GM19463 (cell line): ENCODE measurements around the gene EPHB4.
"Not testable (repeated sequence)": the region's sequence is repeated elsewhere in the genome, so short reads cannot be mapped to it uniquely, and the experiment has no call there.

ENCODE experiments used
- ATAC-seq: cut with Tn5 transposase; IDR thresholded peaks from one replicate; pipeline ENCODE4 v1.9.1; 2021; ENCODE audit warnings: mild to moderate bottlenecking, moderate library complexity; ENCODE audit not compliant: unreplicated experiment

The EPHB4 gene

DNA sequence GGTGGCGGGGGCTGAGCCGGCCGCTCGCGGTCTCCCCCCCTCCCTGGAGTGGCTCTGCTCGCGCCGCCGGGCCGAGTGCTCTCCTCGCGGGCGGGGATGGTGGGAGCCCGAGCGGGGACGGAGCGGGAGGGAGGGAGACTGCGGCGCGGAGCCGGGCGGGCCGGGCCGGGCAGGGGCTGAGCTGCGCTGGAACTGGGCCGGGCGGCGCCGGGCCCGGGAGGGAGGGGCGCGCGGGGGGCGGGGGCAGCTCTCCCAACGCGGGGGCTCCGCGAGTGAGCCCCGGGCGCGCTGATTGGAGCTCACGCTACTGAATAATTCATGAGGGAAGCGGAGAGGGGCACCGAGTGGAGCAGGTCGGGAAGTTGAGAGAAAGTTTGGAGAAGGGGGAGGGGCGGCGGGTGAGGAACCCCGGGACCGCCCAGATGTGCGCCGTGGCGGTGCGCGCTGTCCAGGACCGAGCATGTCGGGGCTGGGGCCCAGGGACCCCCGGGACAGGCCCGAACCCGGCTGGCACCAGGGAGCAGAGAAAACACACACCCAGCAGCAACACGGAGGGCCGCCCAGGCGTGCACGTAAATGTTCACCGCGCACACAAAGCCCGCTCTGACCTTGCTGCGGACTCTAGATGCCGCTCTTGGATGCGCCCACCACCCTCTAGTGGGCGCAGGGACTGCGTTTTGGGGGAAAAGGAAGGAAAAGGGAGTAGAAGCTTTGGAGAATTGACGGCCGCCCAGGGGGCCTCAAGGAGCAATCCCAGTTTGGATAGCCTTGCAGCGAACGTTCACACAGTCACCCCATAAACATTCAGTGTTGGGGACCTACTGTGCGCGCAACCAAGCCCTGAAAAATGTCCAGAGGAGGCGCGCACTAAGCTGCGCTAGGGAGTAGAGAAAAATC, at the start of gene EPHB4:
TSS of gene EPHB4 (minus strand) at position 194 of the 897 bp plus-strand sequence. CDS start 493 bp downstream, outside the sequence.
- no peak for ATAC-seq

DNA sequence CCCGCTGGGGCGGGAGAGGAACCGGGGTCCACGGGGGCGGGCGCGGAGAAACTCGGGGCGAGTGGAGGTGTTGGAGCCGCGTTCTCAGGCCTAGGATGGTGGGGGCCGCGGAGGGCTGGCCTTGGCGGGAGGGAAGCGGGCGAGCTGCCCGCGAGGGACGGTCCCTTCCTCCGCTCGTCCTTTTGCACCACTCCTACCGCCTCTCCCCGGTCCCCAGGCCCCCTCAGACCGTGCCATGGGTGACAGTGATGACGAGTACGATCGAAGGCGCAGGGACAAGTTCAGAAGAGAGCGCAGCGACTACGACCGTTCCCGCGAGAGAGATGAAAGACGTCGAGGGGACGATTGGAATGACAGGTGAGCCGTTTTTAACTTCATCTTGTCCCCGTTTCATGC, 48.0 kb upstream of the EPHB4 start:
- no peak for ATAC-seq

DNA sequence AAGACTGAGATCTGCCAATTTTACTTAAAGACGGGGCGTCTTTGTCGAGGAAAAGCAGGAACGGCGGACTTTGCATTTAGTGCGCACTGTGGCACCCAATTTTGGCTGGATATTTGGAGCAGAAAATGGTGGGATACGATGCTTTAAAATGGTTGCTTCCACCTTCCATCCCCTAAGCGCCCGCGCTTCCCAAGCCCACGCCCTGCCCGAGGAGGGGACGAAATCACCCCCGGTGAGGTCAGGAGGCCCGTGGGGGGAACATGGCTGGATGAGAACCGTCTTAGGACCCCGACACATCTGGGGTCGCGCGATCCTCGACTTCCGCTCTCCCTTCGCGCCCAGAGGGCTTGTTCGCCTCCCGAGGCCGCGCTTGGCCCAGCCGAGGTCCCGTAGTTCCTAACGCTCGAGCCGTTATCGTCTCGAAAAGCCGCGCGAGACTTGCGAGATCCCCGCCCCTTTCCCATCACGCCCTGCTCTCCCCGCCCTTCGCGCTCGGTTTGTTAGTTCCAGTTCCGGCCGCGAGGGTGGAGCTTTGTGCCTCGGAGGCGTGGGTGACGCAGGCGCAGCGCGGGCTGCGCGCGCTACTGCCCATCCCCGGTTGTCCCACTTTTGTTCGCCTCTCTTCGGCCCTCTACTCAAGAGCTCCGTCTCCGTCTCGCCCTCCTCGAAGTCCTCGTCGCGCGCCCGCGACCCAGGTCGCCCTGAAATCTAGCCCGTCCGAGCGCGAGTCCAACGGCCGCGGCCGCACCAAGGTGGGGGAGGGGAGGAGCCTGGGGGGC, 47.4 kb upstream of the EPHB4 start, which contains the start of gene SRRT:
TSS of gene SRRT (plus strand) at position 527 of the 779 bp plus-strand sequence. CDS start 488 bp downstream, outside the sequence.
- peak; percentile 94 for ATAC-seq

DNA sequence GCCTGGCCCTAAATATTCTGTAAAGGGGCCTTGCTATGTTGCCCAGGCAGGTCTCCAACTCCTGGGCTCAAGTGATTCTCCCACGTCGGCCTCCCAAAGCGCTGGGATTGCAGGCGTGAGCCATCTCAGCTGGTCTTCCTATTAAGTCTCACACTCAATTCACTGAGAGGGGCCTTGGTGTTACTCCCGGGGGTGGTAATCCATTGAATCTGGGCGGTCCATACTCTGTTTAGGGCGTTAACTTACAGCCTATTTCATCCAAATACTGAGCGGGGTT, 46.9 kb upstream of the EPHB4 start:
- no peak for ATAC-seq

DNA sequence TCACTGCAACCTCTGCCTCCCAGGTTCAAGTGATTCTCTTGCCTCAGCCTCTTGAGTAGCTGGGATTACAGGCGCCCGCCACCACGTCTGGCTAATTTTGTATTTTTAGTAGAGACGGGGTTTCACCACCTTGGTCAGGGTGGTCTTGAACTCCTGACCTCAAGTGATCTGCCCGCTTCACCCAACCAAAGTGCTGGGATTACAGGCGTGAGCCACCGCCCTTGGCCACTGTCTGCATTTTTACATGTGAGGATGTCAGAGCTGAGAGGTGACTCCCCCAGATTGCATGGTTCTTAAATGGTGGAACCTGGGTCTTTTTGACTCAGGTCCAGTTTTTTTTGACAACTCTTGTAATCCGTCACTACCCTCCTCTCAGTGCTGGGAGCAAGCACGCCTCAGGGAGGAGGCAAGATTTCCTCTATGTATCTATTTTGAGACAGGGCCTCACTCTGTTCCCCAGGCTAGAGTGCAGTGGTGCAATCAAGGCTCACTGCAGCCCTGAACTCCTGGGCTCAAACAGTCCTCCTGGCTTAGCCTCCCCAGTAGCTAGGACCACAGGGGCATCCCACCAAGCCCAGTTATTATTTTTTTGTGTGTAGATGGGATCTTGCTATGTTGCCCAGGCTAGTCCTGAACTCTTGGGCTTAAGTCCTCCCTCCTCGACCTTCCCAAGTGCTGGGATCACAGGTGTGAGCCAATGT, 46.4 kb upstream of the EPHB4 start:
- ATAC-seq, result no peak

DNA sequence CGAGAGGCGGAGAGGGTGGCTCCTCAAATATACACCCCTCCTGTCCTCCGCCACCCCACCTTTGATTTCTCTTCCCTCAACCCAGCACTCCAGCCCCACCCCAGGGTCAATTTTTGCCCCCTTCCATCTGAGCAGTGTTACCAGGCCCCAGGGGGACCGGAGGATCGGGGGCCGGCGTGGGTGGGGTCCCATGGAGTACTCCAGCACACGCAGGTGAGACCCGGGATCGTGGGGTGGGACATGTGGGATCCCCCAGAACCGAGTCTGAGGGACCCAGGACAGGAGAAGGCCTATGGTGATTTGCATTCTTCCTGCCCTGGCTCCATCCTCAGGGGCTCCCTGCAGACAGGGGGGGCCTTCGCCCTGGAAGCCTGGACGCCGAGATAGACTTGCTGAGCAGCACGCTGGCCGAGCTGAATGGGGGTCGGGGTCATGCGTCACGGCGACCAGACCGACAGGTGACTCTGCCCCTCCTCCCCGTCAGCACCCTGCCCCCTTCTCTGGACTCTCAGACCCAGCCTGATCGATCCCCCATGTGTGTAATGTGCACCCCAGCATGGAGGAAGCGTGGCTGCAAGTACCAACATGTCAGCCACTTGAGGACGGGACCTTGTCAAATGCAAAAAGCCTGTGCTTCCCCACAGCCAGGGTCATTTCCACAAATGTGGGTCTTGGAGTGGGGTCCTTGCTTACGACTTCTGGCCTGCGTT, 40.6 kb upstream of the EPHB4 start:
- no peak for ATAC-seq

DNA sequence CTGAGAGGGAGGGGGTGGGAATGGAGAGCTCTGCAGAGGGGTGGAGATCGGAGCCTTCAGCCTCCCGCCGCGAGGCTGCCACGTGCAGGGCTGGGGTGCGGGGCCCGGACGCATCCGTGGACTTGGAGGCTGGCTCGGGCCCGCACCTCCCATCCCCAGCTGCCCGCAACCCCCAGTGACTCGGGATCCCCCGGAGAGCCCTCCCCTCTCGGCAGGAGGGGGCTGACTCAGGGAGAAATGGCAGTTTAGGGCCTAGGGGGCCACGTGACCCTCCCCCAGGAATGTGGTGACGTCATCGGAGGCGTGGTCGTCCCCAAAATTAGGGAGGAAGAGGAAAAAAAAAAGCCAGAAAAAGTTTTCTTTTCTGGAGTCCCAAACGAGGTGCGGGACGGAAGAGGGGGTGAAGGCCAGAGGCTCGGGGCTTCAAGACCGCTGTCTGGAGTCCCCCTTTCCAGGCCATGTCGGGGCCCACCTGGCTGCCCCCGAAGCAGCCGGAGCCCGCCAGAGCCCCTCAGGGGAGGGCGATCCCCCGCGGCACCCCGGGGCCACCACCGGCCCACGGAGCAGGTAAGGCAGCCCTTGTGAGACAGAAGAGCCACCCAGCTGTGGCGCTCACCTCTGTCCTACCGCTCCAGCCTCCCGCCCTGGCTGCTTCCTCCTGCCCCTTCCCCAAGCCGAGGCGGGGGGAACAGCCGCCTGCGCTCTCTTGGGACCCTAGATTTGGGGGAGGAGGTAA, 39.9 kb upstream of the EPHB4 start, which contains the start of gene TRIP6:
TSS of gene TRIP6 (plus strand) at position 348 of the 736 bp plus-strand sequence. CDS start at position 459, 111 bp downstream.
- ATAC-seq, result peak; percentile 51

DNA sequence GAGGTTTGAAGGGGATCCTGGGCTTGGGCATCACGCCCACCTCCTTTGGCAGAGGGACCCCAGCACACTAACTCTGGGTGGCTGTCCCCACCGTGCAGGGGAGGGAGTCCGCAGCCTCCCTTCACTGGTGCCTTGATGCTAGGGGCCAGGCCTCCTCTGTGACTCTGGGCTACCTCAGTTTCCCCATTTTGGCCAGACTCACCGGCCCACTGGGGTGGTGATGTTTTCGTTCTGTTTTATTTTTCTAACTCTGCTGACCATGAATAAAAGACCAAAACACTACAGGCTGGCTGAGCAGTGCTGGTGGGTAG, 39.4 kb upstream of the EPHB4 start:
- no peak for ATAC-seq

DNA sequence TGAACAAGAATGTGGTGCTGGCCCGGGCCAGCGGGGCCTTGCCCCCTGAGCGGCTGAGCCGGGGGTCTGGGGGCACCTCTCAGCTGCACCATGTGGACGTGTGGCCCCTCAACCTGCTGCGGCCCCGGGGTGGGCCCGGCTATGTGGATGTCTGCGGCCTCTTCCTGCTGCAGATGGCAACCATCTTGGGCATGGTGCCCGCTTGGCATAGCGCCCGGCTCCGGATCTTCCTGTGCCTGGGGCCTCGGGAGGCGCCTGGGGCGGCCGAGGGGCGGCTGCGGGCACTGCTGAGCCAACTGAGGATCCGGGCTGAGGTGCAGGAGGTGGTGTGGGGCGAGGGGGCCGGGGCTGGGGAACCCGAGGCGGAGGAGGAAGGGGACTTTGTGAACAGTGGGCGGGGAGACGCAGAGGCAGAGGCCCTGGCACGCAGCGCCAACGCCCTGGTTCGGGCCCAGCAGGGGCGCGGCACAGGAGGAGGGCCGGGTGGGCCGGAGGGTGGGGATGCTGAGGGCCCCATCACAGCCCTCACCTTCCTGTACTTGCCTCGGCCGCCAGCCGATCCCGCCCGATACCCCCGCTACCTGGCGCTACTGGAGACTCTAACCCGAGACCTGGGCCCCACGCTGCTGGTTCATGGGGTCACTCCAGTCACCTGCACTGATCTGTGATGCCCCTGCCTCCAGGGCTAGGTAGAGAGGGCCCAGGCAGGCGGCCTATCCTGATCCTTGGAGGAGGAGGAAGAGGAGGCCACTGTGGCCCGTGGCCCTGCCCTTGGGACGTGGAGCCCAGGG, 38.8 kb upstream of the EPHB4 start:
- no peak for ATAC-seq

DNA sequence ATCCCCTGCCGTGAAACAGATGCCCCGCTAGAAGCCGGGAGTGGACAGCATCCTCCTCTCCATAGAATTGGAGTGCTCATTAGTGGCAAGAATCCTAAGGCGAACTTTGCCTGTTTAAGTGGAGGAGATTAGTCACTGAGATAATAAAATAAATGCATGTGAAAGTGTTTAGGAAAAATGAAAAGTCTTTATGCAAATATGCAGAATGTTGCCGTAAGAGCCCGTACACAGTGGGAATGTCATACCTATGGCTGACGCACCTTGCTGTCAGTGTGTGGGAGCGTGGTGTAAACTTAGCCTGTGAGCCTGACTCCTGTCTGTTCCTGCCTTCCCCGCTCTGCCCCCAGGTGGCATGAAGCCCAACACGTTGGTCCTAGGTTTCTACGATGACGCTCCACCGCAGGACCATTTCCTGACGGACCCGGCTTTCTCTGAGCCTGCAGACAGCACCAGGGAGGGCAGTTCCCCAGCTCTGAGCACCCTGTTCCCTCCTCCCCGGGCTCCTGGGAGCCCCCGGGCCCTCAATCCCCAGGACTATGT, 38.1 kb upstream of the EPHB4 start:
- ATAC-seq, result no peak

DNA sequence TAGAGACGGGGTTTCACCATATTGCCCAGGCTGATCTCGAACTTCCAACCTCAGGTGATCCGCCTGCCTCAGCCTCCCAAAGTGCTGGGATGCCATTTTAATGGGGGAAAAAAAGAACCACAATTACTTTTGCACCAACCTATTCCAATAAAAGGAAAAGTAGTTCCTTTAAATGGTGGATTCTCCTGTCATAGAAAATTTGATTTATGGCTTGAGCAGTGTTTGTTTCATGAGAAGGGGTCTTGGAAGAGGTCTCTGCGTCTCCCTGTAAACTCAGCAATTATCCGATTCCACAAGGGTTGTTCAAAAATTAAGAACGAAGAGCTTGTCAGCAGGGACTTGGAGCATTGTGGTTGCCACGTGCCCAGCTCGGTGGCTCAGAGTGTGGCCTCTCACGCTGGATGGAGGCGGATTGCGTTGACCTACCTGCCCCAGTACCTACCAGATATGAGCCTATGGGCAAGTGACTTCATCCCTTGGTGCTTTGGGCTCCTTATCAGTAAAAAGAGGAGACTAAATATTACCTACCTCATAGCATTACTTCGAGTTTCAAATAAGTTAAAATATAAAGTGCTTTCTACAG, 37.0 kb upstream of the EPHB4 start:
- ATAC-seq, result no peak

DNA sequence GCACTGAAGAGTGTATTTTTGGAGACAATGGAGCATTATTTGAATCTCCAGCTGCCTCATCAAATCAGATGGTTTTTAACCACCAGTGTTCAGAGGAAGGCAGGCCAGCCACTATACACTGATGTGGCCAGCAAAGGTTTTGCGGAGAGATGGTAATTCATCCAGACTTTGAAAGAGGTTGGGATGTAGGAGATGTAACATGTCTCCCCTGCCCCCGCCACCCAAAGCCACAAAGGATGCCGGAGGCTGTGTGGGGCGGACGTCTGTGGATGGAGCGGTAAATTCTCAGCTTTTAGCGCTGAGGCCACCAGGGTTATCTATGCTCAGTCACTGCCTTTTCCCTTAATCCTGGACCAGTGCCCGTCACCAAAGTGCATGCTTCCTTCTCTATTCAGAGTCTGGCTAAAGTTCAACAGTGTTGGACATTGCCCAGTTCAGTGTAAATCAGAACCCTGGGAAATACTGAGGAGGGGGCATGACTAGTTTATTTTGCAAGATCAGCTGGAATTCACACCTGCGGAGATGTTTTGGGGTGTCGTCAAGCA, 36.2 kb upstream of the EPHB4 start:
- ATAC-seq, result no peak

DNA sequence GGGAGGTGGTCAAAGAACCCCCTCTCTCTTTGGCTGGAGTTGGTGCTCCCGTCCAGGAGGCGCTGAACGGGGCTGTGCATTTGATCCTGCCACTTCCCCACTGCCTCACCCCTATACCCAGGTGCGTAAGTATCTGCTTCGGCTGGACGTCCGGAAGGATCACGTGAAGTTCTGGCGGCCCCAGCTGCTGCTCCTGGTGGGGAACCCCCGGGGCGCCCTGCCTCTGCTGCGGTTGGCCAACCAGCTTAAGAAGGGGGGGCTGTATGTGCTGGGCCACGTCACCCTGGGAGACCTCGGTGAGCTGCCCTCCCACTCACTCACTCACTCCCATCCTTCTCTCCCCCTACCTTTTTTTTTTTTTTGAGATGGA, 34.3 kb upstream of the EPHB4 start:
- no peak for ATAC-seq

DNA sequence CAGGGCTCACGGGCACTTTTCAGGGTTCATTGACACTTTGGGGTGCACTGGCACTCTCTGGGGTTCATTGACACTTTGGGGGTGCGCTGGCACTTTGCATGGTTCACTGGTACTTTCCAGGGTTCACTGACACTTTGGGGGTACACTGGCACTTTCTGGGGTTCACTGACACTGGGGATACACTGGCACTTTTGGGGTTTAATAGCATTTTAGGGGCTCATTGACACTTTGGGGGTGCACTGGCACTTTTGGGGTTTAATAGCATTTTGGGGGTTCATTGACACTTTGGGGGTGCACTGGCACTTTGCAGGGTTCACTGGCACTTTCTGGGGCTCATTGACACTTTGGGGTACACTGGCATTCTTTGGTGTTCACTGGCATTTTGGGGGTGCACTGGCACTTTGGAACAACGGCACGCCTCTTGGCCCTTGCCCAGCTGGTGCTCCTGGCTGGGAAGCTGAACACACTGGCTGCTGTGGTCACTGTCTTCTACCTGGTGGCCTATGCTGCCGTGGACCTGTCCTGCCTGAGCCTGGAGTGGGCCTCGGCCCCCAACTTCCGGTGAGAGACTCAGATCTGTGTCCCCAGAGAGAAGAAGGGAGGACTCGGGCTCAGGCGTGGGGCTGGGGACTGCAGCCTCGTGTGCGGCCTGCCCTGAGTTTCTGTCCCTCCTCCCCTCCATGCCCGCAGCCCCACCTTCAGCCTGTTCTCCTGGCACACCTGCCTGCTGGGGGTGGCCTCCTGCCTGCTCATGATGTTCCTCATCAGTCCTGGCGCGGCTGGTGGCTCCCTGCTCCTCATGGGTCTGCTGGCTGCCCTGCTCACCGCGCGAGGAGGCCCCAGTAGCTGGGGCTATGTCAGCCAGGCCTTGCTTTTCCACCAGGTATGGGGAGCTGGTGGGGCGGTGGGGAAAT, 33.6 kb upstream of the EPHB4 start:
- no peak for ATAC-seq

DNA sequence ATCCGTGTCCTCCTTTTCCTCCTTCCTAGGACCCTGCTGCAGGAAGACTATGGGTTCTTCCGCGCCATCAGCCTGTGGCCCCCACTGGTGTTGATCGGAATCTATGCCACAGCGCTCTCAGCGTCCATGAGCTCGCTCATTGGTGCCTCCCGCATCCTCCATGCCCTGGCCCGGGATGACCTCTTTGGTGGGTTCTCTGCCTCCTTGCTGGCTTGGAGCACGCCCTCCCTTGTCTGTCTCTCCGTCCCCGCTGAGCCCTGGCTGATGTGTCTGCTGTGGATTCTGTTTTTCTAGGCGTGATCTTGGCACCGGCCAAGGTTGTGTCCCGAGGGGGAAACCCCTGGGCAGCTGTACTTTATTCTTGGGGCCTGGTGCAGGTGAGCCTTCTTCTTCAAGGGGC, 32.5 kb upstream of the EPHB4 start:
- ATAC-seq, result no peak

DNA sequence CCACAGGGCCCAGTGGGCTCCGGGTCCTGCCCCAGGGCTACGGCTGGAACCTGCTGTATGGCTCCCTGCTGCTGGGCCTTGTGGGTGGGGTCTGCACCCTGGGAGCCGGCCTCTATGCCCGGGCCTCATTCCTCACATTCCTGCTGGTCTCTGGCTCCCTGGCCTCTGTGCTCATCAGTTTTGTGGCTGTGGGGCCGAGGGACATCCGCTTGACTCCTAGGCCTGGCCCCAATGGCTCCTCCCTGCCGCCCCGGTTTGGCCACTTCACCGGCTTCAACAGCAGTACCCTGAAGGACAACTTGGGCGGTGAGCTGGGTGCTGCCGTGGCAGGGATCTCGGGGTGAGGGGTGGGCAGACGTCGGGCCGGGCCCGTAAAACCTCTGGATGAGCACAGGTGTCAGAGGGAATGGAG, 29.6 kb upstream of the EPHB4 start:
- ATAC-seq, result no peak

DNA sequence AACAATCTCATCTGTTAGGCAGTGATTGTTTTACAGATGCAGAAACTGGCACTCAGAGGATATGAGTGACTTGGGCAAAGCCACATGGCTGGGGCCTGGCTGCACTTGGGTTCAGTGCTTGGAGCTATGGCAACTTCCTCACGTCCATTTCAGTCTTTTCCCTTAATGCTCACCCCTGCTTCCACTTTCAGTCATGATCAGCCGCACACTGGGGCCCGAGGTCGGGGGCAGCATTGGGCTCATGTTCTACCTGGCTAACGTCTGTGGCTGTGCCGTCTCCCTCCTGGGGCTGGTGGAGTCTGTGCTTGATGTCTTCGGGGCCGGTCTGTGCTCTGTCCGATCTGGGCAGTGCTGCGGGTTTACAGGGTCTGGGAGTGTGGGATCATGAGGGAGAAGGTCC, 28.2 kb upstream of the EPHB4 start:
- no peak for ATAC-seq

DNA sequence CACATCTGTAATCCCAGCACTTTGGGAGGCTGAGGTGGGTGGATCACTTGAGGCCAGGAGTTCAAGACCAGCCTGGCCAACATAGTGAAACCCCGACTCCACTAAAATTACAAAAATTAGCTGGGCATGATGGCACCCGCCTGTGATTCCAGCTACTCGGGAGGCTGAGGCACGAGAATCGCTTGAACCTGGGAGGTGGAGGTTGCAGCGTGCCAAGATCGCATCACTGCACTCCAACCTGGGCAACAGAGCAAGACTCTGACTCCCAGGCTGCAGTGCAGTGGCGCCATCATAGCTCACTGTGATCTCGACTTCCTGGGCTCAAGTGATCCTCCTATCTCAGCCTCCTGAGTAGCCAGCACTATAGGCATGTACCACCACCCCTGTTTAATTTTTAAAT, 27.6 kb upstream of the EPHB4 start:
- not testable (repeated sequence) for ATAC-seq
